Activated CD8-positive, alpha-beta memory T cell treated with anti-CD3 and anti-CD28 coated beads for 48 hours (primary cell): ENCODE data around the gene PEAK1.

Source experiments
- DNase-seq, 3 experiments: peaks; one replicate each; pipeline ENCODE4 v3.0.0-alpha.2; 2020; ENCODE audit warnings: low read depth in 2 of 3, low spot score in 2 of 3

The PEAK1 gene

DNA sequence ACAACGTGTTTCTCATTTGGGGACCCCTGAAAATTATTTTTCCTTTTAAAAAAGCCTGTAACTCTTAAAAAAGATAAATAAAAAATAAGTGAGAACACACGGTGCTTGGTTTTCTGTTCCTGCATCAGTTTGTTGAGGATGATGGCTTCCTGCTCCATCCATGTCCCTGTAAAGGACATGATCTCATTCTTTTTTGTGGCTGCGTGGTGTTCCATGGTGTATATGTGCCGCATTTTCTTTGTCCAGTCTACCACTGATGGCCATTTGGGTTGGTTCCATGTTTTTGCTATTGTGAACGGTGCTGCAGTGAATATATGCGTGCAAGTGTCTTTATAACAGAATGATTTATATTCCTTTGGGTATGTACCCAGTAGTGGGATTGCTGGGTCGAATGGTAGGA is 351.3 kb downstream of the PEAK1 start:
- DNase-seq = no peak

DNA sequence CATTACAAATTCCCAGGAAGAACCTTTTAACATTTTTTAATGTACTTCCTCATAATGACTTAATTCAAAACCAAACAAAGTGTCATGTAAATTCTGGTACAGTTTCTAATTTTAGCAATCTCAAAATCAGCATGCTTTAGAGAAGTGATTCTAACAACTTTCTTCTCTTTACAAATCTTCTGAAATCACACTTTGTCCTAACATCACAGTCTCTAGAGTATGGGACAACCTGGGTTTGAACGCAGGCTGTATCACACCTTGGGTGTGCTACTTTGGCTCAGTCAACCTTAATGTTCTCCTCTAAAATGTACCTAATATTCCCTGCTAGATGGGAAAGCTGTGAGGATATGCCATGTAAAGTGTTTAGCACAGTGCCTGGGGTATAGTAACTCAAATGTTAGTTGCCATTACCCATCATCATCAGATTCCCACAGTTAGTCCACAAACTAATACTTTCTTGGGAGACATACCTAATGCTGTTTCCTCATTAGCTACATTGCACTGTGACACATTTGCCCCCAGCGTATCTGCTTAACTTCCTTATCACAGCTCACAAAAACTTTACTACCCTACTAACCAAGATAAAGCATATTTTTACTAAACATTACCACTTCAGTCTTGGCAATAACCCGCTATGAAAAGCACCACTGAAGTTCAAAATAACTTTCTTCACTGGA is 352.1 kb downstream of the PEAK1 start:
- DNase-seq = no peak

DNA sequence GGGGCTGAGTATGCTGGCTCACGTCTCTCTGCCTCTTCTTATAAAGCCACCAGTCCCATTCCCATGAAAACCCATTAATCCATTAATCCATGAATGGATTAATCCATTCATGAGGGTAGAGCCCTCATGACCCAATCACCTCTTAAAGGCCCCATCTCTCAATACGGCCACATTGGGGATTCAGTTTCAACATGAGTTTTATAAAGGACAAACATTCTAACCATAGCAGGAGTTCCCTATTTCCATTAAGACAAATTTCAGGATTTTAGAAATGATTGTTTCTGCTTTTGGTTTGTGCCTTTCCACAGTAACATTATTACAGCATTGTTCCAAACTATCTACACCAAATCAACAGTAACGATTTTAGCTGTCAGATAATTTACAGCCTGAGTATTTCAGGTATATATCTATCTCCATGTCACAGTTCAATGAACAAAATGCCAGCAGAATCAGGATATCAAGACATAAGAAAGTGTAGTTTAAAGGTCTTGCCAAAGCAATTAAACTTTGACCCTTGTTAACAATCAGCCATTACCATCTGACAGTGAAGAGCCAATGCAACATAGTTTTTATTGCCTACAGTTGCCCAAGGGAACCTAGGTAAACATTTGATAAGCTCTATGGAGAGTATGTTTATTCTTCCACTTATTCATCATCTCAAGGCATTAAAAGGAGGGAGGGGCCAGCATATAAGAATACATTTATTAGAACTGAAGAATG is 352.8 kb downstream of the PEAK1 start:
- DNase-seq = no peak

DNA sequence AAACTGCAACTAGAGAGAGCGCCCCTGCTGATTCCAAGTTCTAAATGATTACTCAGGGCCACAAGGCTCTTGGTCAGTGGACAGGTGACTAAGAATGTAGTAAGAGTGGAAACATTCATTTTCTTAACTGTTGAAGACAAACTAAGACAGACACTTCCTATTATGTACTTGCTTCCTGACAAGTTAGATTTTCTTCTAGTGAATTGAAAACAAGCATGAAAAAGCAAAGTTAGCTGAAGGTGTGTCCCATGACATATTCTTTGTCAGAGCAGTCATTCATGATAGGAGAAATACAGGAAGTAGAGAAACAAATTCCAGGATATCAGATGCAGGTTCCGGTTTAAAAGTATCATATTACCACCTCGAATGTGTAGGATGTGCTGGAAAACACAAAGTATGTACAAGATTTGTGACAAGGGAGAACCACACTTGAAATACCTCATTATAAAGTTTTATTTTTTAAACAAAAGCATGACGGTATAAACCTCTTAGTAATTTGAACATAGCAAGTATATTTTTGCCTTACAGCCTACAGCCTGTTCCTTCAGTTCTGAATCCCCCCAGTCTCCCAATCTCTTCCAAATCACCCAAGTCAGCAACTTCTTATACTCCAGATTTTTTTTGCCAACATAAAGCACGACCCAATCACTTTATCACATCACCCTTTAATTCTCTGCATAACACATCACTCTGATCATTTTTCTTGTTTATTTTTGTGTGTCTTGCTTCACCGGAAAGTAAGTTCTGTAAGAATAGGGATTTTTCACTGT is 355.2 kb downstream of the PEAK1 start:
- DNase-seq = no peak

DNA sequence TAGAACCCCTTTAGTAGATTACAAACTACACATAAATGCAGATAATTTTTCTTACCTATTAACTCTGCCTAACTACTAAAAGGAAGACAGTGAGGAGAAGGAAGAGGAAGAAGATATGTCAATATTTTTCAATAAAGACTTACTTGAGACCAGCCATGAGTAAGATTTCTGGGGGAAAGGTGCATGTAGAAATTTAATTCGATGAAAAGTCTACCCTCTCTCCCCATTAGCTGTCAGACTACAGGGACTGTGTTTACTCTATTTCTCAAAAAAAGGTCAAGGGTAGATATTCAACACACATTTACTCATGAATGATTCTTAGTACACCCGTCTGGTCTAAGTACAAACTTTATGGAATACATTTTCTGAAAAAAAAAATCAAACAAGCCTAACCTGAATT is 355.8 kb downstream of the PEAK1 start:
- DNase-seq = no peak

DNA sequence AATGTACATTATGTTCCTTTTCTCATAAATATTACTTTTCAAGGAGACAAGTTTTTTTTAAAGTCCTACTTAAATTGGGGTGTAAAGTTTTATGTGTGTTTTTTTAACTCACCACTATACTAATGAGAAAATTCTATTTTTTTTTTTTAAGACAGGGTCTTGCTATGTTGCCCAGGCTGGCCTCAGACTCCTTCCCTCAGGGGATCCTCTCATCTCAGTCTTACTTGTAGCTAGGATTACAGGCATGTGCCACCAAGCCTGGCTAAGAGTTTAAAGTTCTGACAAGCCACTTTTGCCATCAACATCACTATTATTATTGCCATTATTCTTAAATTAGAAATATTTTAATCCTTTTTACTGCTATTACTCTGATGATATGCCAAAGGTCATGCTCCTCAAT is 356.7 kb downstream of the PEAK1 start:
- no peak for DNase-seq

DNA sequence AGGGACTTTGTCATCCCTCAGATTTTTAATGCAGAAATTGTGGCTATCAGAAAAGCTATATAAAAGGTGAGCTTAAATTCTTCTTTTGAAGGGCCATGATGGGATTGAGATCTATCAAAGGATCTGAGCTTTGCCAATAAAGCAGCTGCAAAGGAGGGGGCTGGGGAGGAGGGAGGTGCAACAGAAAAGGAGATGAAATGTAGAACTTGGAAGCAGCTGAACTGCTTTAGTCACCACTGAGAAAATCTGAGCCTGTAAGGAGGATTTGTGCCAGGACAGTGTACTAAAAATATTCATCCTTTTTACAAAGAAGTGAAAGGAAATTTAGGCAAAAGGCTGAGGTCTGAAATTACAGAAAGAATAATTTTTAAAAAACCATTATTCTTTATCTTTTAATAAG is 359.4 kb downstream of the PEAK1 start:
- DNase-seq = no peak

DNA sequence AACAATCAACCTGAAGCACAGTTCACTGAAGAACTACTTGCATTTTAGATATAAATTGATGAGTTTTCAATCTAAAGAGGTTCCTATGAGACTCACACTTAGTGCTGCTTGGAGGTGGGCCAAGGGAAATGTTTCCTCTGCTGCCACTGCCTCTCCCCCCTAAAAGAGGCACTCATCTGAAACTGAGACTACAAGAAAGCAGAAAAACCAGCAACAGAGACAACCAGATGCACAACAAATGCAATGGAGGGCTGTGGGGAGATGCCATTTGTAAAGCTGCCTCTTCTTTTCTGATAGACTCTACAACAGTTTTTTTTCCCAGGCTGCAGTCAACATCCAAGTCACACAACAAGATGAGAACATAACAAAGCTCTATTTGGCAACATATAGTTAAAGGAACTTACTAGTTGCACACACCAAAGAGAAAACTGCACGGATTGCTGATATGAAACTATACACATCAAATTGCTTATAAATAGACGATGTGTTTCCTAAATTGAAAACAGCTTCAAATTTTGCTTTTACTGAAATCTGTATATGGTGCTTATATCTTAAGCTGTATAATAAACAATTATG is 360.0 kb downstream of the PEAK1 start:
- DNase-seq = no peak

DNA sequence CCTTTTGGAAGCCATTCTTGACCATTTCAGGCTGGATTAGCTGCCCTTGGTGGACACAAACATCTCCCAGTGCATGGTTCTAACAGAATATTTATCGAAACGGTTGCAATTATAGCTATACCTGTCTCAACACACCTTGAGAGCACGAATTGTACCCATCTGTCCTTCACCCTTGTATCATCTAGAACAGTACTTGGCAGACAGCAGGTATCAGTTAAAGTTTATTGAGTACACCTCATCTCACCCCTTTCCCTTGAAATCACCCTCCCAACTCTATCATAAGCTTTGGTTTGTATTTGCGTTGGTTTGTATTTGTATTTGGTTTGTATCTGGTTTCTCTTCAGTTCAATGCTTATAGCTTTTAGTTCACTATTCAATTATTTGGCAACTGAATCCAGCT is 361.4 kb downstream of the PEAK1 start:
- no peak for DNase-seq

DNA sequence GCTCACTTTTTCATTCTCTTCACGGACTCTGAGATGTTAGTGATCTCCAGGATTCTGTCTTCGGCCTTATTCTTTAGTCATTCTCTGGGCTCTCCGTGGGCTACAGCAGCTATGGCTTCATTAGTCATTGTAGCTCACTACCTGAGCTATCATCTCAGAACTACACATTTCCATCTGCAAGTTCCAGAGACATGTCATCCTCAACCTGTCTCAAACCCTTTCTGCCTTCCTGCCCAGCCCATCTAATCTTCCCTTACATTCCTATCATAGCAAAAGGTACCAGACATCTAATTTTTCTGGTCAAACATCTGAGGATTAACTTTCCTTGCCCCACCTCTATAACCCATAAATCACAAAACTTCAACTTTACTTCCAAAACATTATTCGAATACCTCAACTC is 362.2 kb downstream of the PEAK1 start:
- DNase-seq = no peak

DNA sequence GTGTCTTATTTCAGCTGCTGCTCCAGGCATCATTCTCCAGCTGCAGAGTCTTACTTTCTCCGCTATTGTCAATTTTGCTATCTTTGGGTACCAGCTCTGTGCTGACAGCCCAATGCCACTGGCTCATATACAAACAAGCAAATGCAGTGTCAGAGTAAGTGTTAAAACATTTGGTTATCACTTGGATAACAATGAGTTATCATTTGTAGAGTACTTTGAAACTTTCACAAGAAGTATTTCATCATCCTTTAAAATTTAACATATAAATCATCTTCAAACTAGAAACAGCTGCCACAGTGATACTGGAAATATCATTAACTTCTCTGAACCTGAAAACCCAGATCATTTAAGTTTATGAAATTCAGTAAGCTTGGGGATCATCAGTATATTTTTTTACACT is 362.8 kb downstream of the PEAK1 start:
- DNase-seq = no peak

DNA sequence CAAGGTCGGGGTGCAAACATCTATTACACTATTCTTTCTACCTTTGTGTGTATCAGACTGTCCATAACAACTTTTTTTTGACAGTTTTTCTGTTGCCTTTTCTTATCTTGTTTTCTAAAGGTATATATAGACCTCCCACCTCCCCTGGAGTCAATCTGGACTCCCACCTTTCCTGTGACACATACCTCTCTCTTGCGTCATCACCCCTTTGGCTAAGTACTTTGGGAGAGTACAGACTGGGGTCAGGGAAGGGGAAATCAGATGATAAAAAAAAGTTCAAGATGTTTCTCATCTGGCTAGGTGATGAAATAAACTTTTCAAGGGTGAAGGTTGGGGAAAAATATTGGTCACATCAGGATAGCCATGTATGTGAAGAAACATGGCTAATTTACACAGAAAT is 366.2 kb downstream of the PEAK1 start:
- DNase-seq = no peak

DNA sequence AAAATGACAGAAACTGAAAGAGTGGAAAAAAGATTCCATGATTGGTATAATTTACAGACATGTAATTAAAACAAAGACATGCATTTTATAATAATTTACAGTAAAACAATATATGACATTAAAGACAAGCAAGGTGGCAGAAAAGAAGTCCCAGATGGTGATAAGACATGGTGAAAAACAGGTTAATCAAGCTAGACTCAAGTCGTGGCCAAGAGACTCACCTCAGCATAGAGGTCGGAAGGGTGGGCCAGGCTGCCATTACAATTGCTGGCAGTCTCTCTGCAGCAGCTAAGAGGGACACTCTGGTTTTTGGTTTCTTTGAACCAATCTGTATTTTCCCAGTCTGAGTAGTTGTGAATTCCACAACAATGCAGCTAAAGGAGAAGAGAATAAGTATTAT is 367.3 kb downstream of the PEAK1 start:
- no peak for DNase-seq
